Activated CD4-positive, alpha-beta T cell treated with anti-CD3 and anti-CD28 coated beads for 1 hour (primary cell): ENCODE data around the gene IL20RB.

Experiments used
- DNase-seq: peaks from one replicate; pipeline ENCODE4 v3.0.0-alpha.2; 2020

IL20RB gene

GRCh38 chr3:137046747-137047146 is 89.0 kb downstream of the IL20RB start:
- DNase-seq, result no peak

GRCh38 chr3:137047240-137047639 is 89.5 kb downstream of the IL20RB start:
- DNase-seq, result no peak

GRCh38 chr3:137050281-137050680 is 92.5 kb downstream of the IL20RB start:
- DNase-seq, result no peak

GRCh38 chr3:137052298-137052697 is 94.5 kb downstream of the IL20RB start:
- no peak for DNase-seq
